RWPE2 (cell line): ENCODE data around the gene IRF2.

Experiments used
- ATAC-seq: fragments of 200-7000 bp; cut with Tn5 transposase; 3 replicates; pipeline ENCODE4 v1.9.1; 2021; ENCODE audit warnings: low read depth
- DNase-seq: peaks from one replicate; pipeline ENCODE4 v3.0.0-alpha.2; 2020; ENCODE audit warnings: low spot score
- H3K27ac ChIP-seq: fragments of 450-650 bp; 2 replicates; pipeline ENCODE4 v1.5.1; 2017; ENCODE audit warnings: mild to moderate bottlenecking; ENCODE audit not compliant: poor library complexity, severe bottlenecking
- H3K27me3 ChIP-seq: fragments of 250-450 bp; sonication (Bioruptor Pico); 2 replicates; pipeline ENCODE4 v1.5.1; 2021; ENCODE audit warnings: mild to moderate bottlenecking, moderate library complexity; ENCODE audit not compliant: insufficient read depth, poor library complexity, severe bottlenecking
- H3K36me3 ChIP-seq: fragments of 250-450 bp; sonication (Bioruptor Pico); 2 replicates; pipeline ENCODE4 v1.5.1; 2020; ENCODE audit warnings: low read depth, mild to moderate bottlenecking, moderate library complexity
- H3K4me1 ChIP-seq: fragments of 250-450 bp; sonication (Bioruptor Pico); 2 replicates; pipeline ENCODE4 v1.5.1; 2021; ENCODE audit warnings: mild to moderate bottlenecking, moderate library complexity; ENCODE audit not compliant: insufficient read depth, poor library complexity, severe bottlenecking
- H3K4me3 ChIP-seq: fragments of 250-450 bp; sonication (Bioruptor Pico); 2 replicates; pipeline ENCODE4 v1.5.1; 2021; ENCODE audit warnings: mild to moderate bottlenecking, moderate library complexity; ENCODE audit not compliant: severe bottlenecking
- H3K9me3 ChIP-seq: fragments of 250-450 bp; sonication (Bioruptor Pico); 2 replicates; pipeline ENCODE4 v1.5.1; 2021; ENCODE audit warnings: mild to moderate bottlenecking, moderate library complexity; ENCODE audit not compliant: severe bottlenecking
- CTCF ChIP-seq: fragments of 450-650 bp; IDR thresholded peaks from one replicate; pipeline ENCODE4 v1.5.1; 2017; ENCODE audit warnings: mild to moderate bottlenecking, moderate library complexity; ENCODE audit not compliant: poor library complexity, severe bottlenecking

IRF2 gene

DNA sequence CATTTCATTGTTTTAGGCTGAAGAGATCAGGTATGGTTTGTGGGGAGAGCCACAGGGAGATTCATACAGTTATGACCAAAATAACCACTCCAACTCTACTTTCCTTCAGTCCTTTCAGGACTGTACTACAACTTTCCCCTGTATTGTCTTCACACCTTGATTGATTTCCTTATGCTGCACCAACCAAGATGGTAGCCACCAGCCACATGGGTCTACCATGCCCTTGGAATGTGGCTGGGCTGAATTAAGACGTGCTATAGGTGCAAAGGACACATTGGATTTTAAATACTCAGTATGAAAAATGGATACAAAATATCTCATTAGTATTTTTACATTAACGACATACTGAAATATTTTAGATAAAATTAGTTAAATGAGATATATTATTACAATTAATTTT, 11.2 kb downstream of the IRF2 start:
- peaks cover 14% of the 10 kb centered on the region for H3K36me3 ChIP-seq
- no peak for TF ChIP-seq CTCF
- H3K4me1 ChIP-seq, result no peaks in the 10 kb centered on the region
- H3K4me3 ChIP-seq, result no peak overlapping the region
- no peak overlapping the region for H3K27ac ChIP-seq
- ATAC-seq, result no peak
- H3K9me3 ChIP-seq, result no peaks in the 10 kb centered on the region
- no peaks in the 10 kb centered on the region for H3K27me3 ChIP-seq
- no peak for DNase-seq

DNA sequence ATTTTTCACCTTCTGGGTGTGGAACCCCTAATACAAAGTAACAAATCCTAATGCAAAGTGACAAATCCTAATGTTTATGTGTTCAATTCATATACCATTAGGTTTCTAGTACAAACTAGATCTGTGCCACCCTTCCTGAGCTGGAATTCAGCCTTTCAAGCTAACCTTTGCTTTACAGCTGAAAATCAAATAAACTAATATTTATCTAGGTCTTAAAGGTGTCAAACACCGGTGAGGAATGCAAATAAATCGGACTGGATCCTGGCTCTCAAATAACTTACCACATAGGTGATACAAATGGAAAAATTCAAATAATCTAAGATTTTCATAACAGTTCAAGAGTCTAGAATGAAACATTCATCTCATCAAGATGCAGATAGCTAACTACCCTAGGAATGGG, 11.6 kb downstream of the IRF2 start:
- Histone ChIP-seq H3K36me3 (peaks cover 14% of the 10 kb centered on the region), H3K4me3 (no peak overlapping the region), H3K4me1 (no peaks in the 10 kb centered on the region), H3K27ac (no peak overlapping the region), H3K27me3 (no peaks in the 10 kb centered on the region), H3K9me3 (no peaks in the 10 kb centered on the region)
- ATAC-seq (no peak), DNase-seq (no peak)
- no peak for TF ChIP-seq CTCF

GRCh38 chr4:184461711-184462441, 12.5 kb downstream of the IRF2 start:
- no peak for ATAC-seq
- no peaks in the 10 kb centered on the region for H3K9me3 ChIP-seq
- H3K4me3 ChIP-seq, result no peak overlapping the region
- TF ChIP-seq CTCF, result no peak
- no peak for DNase-seq
- H3K27ac ChIP-seq, result no peak overlapping the region
- peaks cover 14% of the 10 kb centered on the region for H3K36me3 ChIP-seq
- no peaks in the 10 kb centered on the region for H3K27me3 ChIP-seq
- H3K4me1 ChIP-seq, result no peaks in the 10 kb centered on the region

- Histone ChIP-seq H3K4me1 (no peaks in the 10 kb centered on the region), H3K36me3 (peaks cover 14% of the 10 kb centered on the region), H3K27ac (no peak overlapping the region), H3K27me3 (no peaks in the 10 kb centered on the region), H3K9me3 (no peaks in the 10 kb centered on the region), H3K4me3 (no peak overlapping the region)
- ATAC-seq (no peak), DNase-seq (no peak)
- no peak for TF ChIP-seq CTCF
These were observed 13.7 kb downstream of the IRF2 start for GRCh38 chr4:184460499-184461285.

GRCh38 chr4:184459413-184459812, 14.9 kb downstream of the IRF2 start:
- H3K4me3 ChIP-seq, result no peak overlapping the region
- no peaks in the 10 kb centered on the region for H3K9me3 ChIP-seq
- H3K27me3 ChIP-seq, result no peaks in the 10 kb centered on the region
- peaks cover 11% of the 10 kb centered on the region; the same call in 1 of the 2 replicates for H3K36me3 ChIP-seq
- TF ChIP-seq CTCF, result no peak
- DNase-seq (no peak), ATAC-seq (no peak)
- no peak overlapping the region for H3K27ac ChIP-seq
- H3K4me1 ChIP-seq, result no peaks in the 10 kb centered on the region
